ENCODE results near the gene STK4.

The STK4 gene

GRCh38 chr20:45085289-45085688 lies 119.0 kb downstream of the STK4 start:
- DNase-seq (ENCODE audit: low read depth in 2 of 2): no peak

DNA sequence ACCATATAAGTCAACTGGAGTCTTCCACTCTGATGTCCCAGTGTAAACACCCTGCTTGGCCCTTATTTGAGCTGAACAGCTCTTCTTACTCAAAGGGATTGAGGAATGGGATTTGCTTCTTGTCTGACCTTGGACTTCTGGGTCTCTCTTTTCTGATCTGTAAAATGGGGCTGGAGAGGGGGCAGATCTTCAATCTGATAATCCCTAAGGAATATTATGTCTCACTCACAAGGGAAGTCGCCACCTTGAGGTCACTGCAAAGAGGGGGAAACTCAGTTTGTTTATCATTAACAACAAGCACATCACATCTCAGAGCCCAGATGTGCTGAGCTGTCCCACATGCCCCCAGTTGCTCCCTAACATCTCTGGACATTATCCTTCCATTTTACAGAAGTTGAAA lies 119.6 kb downstream of the STK4 start:
- DNase-seq (ENCODE audit: low read depth in 2 of 2): no peak

DNA sequence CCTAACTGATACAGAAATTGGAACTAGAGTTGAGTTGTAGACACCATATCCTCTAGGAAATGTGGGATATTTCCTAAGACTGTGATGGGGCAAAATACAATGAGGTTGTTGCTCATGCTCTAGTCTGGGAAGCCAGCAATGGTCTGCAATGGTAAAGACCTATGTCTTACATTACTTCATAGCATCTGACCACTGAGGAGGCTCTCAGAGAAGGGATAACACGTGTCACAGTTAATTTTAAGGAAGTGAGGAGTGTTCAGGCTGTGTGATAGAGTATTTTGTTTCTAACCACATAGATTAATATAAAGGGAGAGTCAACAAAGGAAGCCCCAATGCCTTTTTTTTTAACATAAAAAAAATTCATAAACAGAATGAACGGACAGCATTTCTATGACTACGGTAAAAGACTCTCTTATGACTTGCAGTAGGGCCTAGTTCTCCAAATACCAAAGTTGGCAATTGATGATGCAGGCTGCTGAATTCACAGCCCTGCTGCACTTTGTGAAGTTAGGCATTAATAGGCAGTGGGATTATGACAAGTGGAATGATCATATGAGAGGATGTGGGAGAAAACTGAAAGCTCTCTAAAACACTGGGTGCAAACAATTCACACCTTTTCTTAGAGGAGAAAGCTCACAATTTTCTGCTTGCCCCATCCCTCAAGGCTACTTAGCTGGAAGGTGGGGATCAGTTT lies 120.9 kb downstream of the STK4 start:
- no peak for DNase-seq (ENCODE audit: low read depth in 2 of 2)

DNA sequence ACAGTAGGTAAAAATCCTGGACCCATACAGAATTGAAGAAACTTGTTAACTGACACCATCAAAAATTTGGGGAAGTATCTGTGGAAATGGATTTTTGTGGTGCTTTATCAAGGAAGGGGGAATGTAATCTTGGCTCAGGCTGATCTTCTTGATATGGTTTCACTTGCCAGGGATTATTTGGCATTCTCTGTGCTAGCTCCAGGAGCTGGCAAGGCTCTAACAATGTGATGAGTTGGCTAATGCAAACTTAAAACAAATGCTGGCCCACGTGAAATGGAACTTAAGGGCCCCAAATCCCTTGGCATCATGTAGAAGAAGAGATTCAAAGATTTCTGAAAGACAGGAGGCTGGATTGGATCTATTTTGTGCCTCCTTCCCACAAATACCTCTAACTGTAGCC lies 121.5 kb downstream of the STK4 start:
- DNase-seq (ENCODE audit: low read depth in 2 of 2): no peak

DNA sequence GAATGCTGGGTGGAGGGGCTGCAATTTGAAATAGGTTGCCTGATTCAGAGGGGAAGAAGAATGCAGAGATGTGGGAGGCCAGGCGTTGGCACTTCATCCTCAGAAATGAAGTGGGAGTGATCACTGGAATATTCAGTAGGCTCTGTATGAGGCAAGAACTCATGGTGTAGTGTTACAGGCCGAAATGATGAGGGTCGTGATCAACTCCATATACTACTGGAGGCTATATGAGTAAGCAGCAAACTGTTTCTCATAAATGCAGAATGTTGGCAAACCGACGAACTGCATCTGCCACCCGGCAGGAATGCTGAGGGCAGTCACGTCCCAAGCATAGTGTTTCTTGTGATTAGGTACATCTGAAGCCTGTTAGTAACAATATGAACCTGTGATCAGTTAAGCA lies 121.9 kb downstream of the STK4 start:
- DNase-seq (ENCODE audit: low read depth in 2 of 2): no peak

DNA sequence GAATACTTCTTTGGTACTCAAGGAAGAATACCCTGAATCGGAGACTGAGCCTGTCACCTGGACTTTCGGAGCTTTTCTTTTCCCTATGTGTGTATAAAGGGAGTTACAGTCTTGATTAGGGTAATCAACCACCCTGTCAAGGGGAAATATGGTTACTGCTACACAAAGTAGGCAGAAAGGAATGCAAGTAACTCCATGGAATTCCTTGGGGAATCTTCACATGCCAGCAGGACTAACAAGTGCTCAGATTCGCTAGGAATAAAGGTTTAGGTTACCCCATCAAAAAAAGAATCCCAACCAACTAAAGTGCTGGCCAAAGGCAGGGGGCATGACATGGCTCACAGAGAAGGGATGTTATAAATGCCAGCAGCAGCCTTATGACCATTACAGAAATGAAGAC lies 124.2 kb downstream of the STK4 start:
- no peak for DNase-seq (ENCODE audit: low read depth in 2 of 2)

GRCh38 chr20:45091366-45091765 lies 125.1 kb downstream of the STK4 start:
- DNase-seq (ENCODE audit: low read depth in 2 of 2): no peak

GRCh38 chr20:45092898-45093297 lies 126.6 kb downstream of the STK4 start:
- DNase-seq (ENCODE audit: low read depth in 2 of 2): no peak

- no peak for DNase-seq (ENCODE audit: low read depth in 2 of 2)
These were observed 127.9 kb downstream of the STK4 start for GRCh38 chr20:45094201-45094600.

DNA sequence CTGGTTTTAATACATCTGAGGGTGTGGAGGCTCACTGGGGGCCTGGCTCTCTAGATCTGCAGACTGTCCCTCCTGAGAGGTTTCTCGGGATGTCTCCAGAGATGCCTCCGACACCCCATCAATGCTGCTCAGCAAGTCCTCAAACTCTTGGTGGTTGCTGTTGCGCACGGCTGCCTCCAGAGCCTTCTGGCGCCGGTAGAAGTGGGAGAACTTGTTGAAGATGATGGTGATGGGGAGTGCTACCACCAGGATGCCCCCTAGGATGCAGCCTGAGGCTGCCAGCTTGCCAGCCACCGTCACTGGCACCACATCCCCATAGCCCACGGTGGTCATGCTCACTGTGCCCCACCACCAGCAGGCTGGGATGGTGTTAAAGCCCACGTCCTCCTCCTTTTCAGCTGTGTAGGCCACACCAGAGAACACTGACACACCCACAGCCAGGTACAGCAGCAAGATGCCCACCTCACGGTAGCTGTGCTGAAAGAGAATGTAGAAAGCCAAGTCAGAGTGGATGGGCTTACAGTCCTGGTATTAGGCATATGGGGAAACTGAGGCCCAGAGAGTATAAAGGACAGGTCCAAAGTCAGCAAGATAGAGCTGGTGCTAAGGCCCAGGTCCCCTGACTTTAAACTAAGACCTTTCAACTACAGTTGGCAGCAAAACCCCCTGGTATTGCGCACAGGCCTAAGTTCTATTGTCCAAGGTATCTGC lies 128.7 kb downstream of the STK4 start:
- DNase-seq (ENCODE audit: low read depth in 2 of 2): no peak

DNA sequence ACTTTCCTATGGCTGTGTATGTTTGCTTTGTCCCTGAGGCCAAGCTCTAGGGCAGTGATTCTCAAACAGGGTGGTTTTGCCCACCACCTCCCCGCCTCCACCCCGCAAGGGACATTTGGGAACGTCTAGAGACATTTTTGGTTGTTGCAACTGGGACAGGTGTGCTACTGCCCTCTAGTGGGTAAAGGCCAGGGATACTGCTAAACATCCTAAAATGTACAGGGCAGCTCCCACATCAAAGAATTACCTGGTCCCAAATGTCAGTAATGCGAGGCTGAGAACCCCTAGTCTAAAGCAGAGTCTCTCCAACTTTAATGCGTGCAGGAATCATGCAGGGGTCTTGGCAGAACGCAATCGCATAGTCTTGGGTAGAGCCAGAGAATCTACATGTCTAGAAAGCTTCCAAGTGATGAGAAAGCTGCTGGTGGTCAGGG lies 129.5 kb downstream of the STK4 start:
- DNase-seq (ENCODE audit: low read depth in 2 of 2): peak; percentile 25 to 30

GRCh38 chr20:45096781-45097180 lies 130.5 kb downstream of the STK4 start:
- no peak for DNase-seq (ENCODE audit: low read depth in 2 of 2)

DNA sequence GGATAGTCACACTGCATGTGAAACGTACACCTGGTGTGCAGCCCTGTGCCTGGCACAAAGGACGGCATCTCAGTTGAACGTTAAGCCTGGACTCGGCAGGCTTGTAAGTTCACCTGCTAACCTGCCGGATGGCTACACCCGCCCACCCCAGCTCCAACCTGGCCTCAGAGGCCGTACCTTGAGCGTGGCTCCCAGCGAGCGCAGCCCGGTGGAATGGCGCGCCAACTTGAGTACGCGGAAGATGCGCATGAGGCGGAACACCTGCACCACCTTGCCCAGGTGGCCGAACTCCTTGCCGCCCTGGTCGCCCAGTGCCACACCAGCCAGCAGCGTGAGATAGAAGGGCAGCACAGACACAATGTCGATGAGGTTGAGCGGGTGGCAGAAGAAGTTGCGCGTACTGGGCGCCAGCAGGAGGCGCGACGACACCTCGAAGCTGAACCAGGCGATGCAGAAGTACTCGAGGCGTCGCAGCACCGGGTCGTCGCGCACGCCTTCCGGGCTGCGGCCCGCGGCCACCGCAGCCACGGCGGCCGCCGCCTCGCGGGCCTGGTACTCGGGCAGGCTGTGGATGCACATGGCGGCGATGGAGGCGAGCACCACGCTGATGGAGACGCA lies 131.3 kb downstream of the STK4 start:
- peak; percentile 38 to 43 for DNase-seq (ENCODE audit: low read depth in 2 of 2)

DNA sequence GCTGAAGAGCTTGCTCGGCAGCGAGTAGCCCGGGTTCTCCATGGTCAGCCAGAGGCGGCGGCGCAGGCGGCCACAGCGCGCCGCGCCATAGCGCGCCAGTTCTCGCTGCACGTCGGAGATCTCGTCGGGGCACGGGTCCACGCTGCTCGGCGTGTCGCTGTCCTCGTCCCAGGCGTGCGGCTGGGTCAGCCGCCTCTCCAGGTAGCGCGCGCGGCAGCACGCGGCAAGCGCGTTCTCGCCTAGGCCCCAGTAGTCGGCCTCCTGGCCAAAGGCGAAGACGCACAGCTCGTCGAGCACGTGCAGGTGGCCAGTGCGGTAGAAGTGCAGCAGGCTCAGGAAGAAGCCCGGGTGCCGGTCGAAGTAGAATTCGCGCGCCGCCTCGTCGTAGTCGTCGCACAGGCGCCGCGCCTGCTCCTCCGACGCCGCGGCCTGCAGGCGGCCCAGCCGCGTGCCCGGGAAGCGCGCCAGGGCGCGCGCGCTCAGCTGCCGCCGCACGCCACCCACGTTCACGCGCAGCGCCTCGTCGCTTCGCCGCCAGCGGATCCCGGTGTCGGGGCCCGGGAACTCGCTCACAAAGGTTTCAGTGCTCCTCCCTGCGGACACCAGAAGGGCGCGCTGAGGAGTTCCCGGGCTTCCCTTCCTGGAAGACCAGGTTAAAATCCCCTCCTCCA lies 131.9 kb downstream of the STK4 start:
- DNase-seq (ENCODE audit: low read depth in 2 of 2): no peak

- no peak for DNase-seq (ENCODE audit: low read depth in 2 of 2)
These were observed 134.4 kb downstream of the STK4 start, which contains the start of gene KCNS1 for GRCh38 chr20:45100563-45101245. Gene KCNS1 (minus strand): TSS chr20:45101127. CDS start chr20:45099236, 1,891 bp downstream.

- DNase-seq (ENCODE audit: low read depth in 2 of 2): no peak
These were observed 135.1 kb downstream of the STK4 start for GRCh38 chr20:45101333-45101850.

- DNase-seq (ENCODE audit: low read depth in 2 of 2): no peak
These were observed 136.8 kb downstream of the STK4 start for GRCh38 chr20:45103072-45103471.

- DNase-seq (ENCODE audit: low read depth in 2 of 2): no peak
These were observed 138.5 kb downstream of the STK4 start for GRCh38 chr20:45104786-45105185.

DNA sequence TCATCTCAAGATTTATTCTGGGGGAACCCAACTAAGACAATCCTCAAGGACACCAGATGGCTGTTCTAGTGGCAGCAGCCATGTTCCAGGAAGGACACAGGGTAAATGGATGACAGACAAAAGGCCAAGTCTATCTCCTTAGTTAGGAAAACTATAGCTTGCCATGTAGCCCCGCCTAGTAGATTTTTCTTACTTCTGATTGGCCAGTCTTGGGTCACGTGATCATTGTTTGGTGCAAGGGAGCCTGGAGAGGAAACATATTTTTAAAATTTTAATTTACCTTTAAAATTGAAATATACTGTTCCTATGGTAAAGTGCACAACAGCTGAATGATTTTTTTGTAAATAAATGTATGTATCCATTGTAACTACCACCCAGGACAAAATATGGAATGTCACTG lies 139.0 kb downstream of the STK4 start:
- no peak for DNase-seq (ENCODE audit: low read depth in 2 of 2)

DNA sequence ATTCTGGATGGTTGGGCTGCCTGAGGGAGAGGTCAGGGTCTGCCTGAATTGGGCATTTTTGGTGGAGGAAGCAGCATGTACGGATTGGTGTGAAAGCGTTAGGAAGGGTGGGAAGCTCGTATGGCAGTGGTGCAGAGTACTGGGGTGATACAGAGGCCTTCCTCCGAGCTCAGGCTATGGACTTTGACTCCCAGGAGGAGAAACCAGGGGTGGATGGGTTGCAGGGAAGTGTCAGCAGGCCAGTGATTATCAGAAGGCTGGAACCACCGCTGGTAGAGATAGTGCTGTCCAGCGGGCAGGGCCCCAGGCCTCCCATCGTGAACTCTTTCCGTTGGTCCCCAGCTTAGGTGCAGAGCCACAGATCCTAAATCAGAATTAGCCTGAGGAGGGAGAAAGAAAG lies 143.3 kb downstream of the STK4 start:
- DNase-seq (ENCODE audit: low read depth in 2 of 2): no peak

GRCh38 chr20:45110301-45110700 lies 144.0 kb downstream of the STK4 start:
- DNase-seq (ENCODE audit: low read depth in 2 of 2): no peak

- DNase-seq (ENCODE audit: low read depth in 2 of 2): no peak
These were observed 145.0 kb downstream of the STK4 start for GRCh38 chr20:45111285-45111684.

Data from stimulated activated CD8-positive, alpha-beta memory T cell treated with anti-CD3 and anti-CD28 coated beads, Interleukin-15, amount 100 ng/mL, for 48 hours (primary cell).